NCI-H2196 treated with DMSO at 0.1 percent for 48 hours (cell line): ENCODE results near the gene DCTPP1.

Source experiments
- DNase-seq: peaks from one replicate; lab custom pipeline; 2025; ENCODE audit not compliant: unreplicated experiment; lab: John Stamatoyannopoulos, UW

The DCTPP1 gene

DNA sequence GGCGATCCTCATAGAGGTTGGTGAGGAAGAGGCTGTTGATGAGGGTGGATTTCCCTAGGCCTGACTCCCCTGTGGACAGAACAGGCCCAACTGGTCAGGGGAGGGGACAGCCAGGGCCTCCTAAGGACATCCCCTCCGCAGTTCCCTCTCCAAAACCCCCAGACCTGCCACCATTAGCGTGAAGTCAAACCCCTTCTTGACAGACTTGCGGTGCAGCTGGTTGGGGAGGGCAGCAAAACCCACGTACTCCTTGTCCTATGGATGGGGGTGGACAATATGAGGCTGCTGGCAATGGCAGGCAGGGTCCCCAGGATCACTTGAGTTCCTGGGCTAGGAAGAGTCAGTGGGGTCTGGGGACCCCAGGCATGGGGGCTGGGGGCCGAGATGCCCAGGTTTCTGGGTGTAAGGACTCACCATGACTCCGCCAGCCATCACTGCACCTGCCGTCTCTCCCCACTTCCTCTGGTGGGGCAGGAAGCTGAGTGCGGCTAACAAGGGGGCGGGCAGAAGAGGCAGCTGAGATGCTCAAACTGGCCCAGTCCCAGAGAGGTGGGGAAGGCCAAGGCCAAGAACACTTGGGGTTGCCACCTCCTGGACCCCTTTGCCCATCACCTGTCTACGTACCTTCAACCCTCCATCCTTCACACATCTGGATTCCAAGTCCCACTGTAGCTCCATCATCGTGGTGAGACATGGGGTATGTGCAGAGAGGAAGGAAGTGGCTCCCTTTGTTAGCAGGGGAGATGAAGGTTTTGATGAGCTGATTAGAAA, 47.5 kb downstream of the DCTPP1 start, which contains the start of gene SEPTIN1:
TSS of gene SEPTIN1 (minus strand) at position 451 of the 771 bp plus-strand sequence. CDS start at position 432, 19 bp downstream.
- no peak for DNase-seq

DNA sequence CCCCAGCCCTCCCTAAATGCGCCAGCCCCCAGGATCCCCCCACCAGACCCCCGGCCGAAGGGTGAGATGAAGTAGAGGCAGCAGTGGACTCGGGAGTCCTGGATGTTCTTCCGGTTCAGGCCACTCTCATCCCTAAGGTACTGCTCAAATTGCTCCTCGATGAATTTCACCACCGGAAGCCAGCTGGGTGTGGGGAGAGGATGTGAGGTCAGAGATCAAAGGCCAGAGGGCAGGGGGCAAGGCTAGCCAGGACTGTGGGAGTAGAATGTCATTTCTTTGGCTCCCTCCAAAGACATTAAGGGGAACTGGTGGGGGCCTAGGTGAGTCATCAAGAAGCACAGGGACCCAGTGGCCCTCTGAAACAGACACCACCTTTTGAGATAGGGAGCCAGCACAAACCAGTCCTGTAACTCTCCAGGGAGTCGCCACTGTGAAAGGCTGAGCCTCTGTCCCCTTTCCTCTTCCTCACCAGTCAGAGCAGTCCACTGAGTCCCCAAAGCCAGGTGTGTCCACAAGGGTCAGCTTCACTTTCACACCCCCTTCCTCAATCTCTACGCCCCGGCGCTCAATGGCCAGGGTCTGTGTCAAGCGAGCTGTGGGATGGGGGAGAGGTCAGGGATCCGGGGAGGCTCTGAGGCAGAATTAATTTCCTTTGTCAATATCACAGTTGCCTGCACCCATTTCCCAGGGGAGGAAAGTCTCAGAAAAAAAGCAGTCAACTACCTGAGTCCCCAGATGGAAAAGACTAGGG, 48.4 kb downstream of the DCTPP1 start:
- no peak for DNase-seq

DNA sequence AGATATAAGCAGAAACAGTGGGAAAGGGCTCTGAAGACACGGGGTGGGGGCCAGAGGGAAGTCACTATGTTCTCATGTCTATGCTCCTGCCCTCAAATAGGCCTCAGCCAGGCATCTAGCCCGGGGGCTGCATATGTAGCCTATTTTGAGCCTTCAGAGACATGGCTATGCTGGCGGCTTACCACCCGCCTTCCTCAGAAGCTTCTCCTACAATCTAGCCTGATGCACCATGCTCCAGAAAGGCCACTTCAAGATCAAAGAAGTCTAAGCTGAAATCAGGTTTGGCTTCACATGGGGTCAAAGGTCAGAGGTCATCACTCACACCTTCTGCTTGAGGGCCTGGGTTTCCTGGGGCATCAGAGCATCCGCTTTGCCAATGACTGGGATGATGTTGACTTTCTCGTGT, 49.0 kb downstream of the DCTPP1 start:
- no peak for DNase-seq

DNA sequence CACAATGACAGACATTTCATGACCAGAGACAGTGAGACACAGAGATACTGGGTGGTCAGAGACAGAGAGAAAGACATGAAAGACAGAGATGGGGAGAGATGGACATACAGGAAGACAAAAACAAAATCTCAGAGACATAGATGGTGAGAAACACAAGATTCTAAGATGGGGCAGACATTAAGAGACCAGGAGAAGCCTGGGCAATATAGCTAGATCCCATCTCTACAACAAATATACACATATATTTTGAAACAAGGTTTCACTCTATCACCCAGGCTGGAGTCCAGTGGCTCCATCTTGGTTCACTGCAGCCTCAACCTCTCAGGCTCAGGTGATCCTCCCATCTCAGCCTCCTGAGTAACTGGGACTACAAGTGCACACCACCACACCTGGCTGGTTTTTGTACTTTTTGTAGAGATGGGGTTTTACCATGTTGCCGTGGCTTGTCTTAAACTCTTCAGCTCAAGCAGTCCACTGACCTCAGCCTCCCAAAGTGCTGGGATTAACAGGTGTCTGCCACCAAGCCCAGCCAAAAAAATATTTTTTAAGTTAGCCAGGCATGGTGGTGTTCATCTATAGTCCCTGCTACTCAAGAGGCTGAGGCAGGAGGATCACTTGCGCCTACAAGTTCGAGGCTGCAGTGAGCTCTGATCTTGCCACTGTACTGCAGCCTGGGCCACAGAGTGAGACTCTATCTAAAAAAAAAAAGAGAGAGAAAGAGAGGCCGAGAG, 49.6 kb downstream of the DCTPP1 start:
- DNase-seq, result no peak

DNA sequence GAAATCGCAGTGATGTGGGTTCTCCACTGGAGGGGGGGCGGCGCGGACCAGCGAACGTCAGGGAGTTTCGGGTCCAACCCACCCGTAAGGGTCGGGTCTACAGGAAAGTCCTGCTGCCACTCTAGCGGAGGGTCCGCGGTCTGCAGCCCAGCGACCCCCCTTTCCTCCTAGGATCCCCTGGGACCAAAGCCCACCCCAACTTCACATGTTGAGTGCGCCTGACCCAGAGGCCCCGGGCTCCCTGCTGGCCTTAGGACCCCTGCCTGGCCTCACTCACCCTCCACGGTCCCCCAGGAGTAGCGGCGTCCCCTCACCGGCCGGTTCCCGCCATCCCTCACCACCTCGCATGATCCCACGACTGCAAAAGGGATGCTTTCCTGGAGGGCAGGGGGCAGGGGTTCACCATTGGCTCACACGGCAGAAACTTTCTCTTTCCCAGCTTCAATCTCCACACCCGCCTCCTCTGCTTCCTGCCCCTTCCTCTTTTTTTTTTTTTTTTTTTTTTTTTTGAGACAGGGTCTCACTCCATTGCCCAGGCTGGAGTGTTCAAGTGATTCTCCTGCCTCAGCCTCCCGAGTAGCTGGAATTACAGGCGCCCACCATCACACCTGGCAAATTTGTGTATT, 50.6 kb downstream of the DCTPP1 start:
- no peak for DNase-seq

DNA sequence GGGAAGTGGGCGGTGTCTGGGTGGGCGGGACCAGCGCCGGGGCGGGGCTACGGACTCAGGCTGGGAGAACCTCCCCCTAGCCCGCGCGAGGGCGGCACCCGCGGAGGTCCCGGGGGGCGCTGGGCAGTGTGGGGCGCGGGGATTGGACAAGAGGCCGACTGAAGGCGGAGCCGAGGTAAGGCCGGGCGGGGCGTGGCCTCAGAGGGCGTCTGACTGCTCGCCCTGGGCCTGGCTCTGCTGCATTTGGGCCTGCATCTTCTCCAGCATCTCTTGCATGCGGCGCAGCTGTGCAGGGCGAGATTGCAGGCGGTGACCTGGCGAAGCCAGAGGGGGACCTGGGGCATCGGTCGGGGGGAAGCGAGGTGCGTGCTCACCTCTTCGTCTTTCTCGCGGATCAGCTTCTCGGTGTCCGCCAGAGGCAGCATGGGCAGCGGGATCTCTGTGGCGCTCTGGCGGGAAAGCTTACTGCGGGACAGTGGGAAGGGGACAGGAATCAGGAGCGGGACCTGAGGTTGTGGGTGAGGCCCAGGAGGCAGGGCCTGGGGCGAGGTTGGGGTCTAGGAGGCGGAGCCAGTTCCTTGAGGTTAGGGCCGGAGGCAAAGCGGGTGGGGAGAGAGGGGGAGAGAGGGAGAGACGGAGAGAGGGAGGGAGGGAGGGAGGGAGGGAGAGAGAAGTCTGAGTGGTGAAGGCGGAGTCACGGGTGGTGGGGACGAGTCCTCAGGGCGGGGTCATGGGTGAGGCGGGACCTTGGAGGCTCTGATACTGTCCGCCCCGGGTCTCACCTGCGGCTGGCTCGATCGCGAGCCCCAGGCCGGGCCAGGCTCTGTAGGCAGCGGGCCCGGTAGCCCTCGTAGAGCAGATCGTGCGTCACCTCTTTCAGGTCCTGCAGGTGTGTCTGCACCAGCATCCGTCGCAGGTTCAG, 51.3 kb downstream of the DCTPP1 start:
- peak; percentile 96 for DNase-seq

DNA sequence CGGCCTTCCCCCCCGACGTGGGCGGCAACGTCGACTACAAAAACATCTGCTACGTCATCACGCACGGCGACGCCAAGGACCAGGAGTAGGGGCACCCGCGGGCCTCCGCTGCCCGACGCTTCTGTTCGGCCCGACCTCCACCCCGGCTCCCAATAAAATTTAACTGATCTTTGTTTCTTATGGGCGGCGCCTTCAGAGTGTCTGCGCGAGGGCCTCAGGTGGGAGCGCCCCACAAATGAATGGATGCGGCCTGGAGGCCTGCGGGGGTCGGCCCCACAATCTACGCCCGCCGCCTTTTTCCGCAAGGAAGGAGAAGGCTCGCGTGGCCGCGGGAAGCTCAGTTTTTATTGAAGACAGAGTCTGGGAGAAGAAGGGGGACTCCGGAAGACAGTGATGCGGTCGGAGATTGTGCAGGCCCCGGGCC, 52.0 kb downstream of the DCTPP1 start:
- DNase-seq, result peak; percentile 76

DNA sequence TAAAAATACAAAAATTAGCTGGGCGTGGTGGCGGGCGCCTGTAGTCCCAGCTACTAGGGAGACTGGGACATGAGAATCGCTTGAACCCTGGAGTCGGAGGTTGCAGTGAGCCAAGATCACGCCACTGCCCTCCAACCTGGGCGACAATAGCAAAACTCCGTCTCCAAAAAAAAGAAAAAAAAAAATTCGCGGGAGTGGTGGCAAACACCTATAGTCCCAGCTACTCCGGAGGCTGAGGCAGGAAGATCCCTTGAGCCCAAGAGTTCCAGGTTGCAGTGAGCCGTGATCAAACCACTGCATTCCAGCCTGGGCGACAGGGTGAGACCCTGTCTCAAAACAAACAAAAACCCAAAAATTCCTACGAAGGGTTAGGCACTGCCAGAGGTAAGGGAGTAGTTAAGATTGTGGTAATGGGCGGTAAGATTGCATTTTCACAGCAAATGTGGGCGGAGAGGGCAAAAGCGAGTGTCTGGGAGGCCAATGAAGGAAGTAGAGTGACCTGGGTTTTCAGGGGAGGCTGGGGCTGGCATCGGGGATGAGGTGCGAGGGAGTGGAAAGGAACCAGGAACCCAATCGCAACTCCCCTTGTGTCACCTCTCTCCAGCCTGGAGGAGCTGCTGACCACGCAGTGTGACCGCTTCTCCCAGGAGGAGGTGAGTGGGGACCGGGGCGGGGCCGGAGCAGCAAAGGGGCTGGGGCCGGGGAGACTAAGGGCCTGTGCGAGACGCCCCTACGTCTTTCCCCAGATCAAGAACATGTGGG, 52.6 kb downstream of the DCTPP1 start:
- no peak for DNase-seq

DNA sequence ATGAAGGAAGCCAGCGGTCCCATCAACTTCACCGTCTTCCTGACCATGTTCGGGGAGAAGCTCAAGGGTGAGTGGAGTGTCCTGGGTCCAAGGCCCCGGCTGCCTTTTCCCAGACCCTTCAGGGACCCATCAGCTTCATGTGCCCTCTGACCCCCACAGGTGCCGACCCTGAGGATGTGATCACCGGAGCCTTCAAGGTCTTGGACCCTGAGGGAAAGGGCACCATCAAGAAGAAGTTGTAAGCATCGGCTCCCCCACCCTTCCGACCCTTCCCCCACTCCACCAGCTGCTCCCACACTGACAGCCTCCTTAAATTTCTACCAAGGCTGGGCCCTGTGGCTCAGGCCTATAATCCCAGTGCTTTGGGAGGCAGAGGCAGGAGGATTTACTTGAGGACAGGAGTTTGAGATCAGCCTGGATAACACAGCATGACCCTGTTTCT, 53.3 kb downstream of the DCTPP1 start:
- DNase-seq, result no peak

DNA sequence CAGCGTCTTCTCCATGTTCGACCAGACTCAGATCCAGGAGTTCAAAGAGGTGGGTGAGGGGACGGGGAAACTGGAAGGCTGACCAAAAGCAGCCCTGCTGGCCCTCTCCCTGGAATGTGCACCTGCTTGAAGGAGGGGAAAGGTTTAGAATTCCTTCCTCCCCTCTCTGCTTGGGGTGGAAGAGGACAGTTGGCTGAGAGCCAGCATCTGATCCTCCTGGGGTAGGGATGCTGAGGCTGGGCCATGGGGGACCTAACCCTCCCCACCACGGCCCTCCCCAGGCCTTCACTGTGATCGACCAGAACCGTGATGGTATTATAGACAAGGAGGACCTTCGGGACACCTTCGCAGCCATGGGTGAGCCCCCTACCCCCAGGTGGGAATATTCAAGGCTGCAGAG, 54.0 kb downstream of the DCTPP1 start:
- no peak for DNase-seq

DNA sequence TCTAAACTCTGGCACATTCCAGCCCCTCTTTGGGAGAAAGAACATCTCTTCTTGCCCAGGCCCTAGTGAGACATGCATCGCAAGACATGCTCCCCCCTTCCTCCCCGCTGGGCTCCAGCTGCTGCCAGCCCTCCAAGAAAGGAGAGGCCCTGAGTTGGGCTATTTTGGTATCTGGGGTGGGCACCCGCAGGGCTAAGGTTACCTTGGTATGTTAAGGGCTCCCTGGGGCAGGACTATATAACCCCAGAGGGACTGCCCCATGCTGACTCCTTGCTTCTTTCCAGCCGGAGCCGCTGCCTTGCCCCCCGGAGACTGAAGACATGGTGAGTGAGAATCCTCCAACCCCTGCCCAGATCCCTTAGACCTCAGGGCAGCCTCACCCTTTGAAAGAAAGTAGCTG, 55.3 kb downstream of the DCTPP1 start, which contains the start of gene MYL11:
TSS of gene MYL11 (plus strand) at position 265 of the 400 bp plus-strand sequence. CDS start at position 321, 56 bp downstream.
- no peak for DNase-seq
